Measurements from ENCODE around the gene LRRC8C.

The LRRC8C gene

DNA sequence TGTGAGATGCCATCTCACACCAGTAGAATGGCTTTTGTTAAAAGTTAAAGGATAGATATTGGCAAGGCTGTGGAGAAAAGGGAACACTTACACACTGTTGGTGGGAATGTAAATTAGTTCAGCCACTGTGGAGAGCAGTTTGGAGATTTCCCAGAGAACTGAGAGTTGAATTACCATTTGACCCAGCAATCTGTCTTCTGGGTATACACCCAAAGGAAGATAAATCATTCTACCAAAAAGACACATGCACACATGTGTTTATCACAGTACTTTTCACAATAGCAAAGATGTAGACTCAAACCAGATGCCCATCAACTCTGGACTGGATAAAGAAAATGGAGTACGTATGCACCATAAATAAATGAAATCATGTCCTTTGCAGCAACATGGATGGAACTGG lies 99.3 kb downstream of the LRRC8C start:
- DNase-seq (ENCODE audit: low read depth, low spot score), result no peak

DNA sequence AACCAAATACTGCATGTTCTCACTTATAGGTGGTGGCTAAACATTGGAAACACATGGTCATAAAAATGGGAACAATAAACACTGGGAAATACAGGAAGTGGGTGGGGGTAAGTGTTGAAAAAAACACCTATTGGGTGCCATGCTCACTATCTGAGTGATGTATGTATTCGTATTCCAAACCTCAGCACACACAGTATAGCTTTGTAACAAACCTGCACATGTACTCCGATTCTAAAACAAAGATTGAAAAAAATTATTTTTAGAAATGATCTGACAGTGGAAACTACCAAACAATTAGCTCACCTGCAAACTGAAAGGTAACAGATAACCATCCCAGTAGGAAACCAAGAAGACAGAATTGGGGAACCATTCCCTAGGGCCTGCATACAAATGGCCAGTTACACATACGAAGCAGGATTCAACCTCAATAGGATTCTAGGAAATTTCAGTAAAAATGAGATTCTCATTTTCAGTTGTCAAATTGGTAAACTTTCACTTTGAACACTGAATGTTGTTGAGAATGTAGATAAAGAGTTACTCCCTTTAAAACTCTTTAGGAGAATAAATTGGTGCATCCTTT lies 99.8 kb downstream of the LRRC8C start:
- DNase-seq (ENCODE audit: low read depth, low spot score), result no peak

DNA sequence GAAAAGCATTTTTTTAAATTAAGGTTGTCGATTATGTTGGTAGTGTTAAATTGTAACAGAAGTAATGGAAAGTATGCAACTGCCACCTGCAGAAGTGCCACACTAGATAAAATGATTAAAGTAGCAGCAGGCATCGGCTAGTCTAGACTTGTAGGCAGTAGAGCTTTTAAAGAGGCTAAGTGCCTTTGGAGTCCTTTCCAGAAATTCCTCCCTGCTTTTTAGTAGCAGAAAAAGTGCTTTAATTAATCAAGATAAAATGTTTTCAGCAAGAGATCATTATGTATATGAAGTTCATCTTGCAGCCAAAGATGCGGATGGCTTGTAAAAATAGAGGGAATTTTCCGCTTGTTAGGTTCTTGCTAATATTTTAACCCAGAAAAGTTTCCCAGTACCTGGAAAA lies 100.8 kb downstream of the LRRC8C start:
- no peak for DNase-seq (ENCODE audit: low read depth, low spot score)

DNA sequence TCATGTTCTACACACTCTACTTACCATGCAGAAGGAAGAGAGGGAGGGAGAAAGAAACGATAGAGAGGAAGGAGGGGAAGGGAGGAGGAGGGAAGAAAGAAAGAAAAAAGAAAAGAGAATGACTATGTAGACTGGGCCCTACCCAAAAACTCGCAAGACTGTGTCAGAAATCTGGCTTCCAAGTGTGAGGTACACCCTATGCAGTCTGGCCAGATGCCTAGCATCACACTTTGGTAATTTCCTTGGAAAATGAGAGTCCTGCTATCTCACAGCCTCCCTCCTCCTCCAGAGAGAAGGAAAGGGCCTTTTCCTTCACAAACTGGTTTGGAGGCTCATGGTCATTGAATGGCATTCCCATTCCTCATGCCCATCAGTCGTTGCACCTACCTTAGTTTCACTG lies 101.5 kb downstream of the LRRC8C start:
- DNase-seq (ENCODE audit: low read depth, low spot score), result no peak

DNA sequence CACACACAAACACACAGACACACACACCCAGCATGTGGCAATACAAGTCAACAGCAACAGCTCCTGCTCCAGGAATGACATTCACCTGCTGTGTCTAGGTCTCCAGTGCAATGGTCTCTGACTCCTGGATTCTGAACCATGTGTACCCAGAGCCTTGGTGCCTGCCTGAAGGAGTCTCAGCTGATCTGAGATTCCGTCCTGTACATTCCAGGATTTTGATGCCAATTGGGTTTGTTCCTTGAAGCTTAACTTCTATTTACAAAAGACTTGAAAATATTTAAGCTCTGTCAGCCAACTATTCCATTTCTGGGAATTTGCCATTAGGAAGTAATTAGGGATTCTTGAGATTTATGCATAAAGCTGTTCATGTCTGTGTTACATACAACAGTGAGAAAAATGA lies 102.6 kb downstream of the LRRC8C start:
- no peak for DNase-seq (ENCODE audit: low read depth, low spot score)

DNA sequence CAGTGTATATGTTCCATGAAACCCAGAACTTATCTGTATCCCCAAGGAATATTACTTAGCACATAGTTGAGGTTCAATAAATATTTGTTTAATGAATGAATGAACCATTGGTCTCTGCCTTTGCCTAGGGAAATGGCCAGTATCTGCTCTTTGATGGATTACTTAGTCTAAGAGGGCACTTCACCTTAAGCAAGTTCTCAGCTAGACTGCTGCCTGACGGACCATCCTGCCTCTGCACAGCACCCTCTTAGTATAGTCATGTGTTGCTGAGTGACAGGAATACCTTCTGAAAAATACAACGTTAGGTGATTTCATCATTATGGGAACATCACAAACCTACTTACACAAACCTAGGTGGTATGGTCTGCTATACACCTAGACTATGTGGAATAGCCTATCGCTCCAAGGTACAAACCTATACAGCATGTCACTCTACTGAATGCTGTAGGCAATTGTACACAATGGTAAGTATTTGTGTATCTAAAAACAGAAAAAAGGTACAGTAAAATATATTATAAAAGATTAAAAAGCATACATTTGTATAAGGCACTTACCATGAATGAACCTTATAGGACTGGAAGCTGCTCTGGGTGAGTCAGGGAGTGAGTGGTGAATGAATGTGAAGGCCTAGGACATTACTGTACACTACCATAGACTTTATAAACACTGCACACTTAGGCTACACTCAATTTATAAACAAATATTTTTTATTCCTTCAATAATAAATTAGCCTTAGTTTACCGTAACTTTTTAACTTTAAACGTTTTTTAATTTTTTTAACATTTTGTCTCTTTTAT lies 104.2 kb downstream of the LRRC8C start:
- DNase-seq (ENCODE audit: low read depth, low spot score), result no peak

DNA sequence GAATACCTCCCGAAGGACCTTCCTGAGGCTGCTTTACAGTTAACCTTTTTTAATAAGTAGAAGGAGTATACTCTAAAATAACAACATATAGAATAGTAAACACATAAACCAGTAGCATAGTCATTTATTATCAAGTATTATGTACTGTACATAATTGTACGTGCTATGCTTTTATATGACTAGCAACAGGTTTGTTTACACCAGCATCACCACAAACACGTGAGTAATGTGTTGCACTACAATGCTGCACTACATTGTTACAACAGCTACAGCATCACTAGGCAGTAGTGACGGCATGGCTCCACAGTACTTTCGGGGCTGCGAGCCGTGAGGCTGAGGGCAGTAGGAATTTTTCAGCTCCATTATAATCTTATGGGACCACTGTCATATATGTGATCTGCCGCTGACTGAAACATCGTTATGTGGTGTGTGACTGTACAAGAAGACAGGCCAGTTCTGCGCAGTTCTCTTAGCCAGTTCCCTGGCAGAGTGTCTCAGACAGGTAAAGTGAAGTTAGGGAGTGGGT lies 105.1 kb downstream of the LRRC8C start:
- DNase-seq (ENCODE audit: low read depth, low spot score), result no peak

DNA sequence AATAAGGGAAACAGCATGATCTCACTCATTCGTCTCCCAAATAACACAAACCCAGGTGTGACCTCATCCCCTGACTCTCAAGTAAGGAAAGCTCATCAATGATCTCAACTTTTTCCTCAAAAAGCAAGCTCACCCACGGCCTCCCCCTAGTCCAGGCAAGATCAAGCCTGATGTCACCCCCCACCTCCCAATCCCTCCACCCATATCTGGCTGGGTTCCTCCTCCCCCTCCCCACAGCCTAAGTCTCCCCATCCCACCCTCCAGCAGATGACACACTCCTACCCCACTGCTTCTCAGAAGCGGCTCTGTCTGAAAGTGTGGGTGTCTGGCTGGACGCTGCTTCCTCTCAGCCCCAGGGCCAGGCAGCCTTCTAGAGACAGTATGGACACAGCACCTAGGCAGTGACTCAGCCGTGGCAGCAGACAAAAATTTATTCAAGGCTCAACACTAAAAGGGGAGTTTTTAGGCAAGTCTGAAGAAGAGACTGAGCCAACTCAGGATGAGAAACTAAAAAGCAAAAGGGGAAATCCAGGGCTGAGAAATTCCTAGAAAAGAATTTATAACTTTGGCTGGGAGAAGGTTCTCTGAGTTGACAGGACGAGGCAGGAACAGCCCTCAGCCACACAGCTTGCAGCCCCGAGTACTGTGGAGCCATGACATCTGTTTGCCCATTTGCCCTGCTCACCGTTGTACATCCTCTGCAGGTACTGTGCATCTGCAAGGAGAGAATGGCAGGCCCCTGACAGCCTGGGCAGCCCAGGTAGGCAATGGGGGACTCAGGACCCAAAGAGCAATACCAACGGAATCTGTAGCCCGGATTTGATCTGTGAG lies 106.3 kb downstream of the LRRC8C start:
- DNase-seq (ENCODE audit: low read depth, low spot score), result no peak

DNA sequence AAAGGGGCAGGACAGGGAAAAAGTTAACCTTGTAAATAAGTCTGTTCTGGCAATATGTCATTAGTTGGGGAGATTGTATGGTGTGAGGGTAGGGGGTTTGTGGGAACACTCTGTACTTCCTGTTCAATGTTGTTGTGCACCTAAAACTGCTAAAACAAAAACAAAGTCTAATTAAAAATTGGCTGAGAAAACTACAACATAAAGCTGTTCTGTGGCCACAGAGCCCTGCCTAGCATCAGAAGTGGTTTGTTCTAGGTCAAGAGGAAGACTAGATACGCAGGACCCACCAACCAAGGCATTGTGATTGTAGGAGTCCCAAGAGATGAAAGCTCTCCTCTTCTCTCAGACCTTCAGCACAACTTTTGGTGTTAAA lies 106.9 kb downstream of the LRRC8C start:
- no peak for DNase-seq (ENCODE audit: low read depth, low spot score)

DNA sequence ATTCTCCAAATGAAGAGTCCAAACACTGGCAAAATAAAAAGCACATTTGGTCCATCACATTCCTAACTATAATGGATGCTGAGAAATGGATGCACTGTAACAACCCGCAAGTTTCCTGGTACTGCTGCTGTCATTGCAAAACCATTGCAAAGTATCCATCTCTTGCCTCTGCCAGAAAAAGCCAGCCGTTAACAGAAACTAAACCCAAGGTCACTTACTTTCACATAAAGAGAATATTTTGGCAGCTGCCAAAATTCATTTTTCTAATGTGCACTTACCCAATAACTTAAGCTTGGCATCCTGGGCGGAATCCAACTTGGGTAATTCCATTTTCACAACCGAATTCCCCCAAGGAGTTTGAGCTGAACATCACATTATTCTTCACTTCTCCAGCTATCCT lies 110.9 kb downstream of the LRRC8C start:
- DNase-seq (ENCODE audit: low read depth, low spot score), result no peak

DNA sequence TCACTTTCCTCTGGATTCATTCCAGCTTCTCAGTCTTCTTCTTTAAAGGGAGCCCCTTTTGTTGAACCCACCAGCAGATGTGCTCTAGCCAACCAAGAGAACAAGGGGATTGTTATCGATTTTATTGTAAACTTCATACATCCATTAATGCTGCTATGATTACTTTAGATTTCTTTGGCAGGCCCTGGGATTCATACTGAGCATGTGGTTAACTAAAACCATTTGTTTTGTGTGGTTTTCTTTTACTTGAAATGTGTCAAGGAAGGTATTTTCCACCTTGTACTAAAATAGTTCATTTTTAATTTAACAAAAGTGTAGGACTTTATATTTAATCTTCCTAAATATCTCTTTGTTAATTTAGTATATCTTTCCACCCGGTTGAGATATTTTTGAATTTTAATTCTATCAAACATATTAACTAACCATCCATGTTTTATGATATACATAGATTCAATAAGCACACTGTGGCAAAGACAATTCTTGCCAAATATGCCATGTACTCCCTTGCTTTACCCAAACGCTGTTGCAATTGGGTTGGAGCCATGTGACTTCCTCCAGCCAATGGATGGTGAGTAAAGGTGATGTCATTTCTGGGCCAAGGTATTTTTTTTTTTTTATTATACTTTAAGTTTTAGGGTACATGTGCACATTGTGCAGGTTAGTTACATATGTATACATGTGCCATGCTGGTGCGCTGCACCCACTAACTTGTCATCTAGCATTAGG lies 113.7 kb downstream of the LRRC8C start:
- DNase-seq (ENCODE audit: low read depth, low spot score), result no peak

DNA sequence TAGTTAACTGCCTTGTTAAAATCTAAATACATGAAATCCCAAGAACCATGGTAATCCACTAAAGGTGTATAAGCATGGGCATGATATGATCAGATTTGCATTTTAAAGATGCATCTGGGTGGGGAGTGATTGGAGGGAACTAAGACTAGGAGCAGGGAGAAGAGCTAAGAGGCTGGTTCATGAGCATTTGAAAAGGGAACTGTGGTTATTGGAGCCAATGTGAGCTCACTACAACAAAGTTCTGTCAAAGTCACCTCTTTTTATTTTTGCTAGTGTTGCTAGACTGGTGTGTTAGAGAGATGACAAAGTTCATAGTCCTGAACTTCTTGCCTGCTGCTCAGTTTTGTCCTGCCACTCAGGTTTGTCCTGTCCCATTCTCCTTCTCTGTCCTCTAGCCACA lies 120.8 kb downstream of the LRRC8C start:
- DNase-seq (ENCODE audit: low read depth, low spot score), result no peak

DNA sequence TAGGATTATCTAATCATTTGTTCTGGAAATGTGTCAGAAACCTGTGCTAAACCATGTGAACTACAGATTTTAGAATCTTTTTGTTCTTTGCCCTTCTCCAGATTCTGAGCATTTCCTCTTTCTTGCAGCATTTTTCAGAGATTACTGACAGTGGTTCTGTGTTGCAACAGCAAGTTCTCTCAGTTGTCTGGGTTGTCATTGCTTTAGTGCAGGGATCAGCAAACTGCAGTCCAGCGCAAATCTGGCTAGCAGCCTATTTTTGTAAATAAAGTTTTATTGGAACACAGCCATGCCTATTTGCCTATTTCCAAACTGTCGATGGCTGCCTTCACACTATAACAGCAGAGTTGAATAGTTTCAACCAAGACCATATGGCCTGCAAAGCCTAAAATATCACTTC lies 121.6 kb downstream of the LRRC8C start:
- no peak for DNase-seq (ENCODE audit: low read depth, low spot score)

DNA sequence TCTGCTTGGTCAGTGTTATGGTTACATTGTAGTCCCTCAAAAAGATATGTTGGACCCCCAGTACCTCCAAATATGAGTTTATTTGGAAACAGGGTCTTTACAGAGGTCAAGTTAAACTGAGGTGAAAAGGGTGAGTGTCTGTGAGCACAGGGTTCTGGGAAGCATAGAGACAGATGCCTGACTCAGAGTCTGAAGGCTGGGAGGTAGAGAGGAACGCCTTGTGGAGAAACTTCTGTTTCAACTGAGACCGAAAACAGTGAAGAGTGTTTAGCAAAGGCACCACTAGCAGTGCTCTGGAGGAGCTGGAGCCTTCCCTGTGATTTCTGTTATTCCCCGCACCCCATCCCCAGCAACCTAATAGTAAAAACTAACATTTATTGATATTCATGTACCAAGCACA lies 122.7 kb downstream of the LRRC8C start:
- DNase-seq (ENCODE audit: low read depth, low spot score), result no peak

DNA sequence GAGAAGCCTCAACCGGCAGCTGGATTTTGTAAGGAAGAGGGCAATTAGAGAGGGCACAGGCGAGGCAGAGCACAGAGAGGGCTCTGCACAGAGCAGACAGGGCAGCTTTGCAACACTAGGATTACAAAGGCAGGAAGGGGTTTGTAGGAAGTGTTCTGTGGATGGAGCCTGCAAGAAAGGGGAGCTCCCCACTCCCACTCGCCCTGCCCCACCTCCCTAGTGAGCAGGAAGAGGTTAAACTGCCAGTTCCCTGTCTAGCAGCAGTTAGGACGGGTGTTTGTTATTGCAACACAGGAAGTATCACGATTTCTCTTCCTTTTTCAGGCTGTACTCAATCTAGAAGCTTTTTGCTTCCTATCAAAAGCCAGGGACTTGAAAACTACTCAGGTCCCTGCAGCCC lies 124.6 kb downstream of the LRRC8C start:
- DNase-seq (ENCODE audit: low read depth, low spot score), result no peak

DNA sequence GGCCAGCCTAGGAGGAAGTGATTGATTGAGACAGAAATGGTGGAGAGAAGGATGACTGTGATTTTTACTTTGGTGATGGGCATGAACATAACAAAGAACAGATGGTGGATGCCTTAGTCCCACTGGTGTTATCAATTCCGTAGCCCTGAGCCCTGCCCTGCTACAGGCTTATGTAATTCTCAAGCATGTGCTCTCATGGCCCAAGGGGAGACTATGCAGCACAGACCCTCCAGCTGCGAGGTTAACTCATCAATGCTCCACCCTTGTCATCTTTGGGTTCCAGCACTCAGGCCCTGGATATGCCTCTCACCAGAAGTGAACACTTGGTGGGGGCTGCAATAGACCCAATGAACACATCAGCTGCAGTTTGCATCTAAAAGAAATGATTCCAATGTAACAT lies 125.2 kb downstream of the LRRC8C start:
- DNase-seq (ENCODE audit: low read depth, low spot score), result no peak

DNA sequence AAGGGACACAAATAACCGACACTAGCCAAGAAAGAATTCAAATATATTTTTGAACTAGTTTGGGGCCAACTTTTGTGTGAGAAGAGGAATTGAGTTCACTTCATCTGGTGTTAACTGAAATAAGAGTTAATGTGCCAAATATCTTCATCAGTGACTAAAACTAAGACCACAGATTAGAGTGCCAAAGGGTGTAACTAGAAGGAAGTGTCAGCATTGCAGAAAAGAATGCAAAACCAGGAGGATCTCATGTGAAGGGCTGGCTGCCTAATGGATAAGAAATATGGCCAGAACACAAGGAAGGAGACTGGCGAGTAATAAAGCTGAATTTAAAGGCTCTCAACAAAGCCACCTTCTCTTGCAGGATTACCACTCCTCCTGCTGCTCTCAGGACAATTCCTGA lies 126.1 kb downstream of the LRRC8C start:
- DNase-seq (ENCODE audit: low read depth, low spot score), result no peak

DNA sequence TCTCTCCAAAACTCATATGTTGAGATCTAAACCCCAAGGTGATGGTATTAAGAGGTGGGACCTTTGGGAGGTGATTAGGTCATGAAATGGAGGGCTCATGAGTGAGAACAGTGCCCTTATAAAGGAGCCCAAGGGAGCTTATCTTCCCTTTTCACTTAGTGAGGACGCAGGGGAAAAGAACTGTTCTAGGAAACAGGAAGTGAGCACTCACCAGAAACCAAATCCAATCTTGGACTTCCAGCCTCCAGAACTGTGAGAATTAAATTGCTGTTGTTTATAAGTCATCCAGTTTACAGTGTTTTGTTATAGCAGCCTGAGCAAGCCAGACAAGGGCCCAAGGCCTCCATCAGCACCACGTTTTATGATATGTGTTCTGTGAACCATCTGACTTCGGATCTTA lies 127.6 kb downstream of the LRRC8C start:
- no peak for DNase-seq (ENCODE audit: low read depth, low spot score)

DNA sequence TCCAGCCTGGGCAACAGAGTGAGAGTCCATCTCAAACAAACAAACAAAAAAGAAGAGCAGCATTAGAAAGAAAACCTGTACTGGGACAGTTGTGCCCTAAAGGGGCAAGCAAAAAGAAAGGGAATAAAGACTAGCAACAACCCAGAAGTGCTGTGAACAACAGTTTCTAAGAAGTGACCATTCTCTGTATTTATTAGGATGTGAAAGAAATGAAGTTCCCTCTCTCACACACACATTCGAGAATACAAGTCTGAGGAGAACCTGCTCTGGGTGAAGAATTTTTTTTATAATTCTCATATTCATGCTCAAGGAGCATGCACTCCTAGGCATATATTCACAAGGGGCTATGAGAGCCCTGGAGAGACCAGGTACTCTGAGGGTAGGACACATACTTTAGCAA lies 128.4 kb downstream of the LRRC8C start:
- DNase-seq (ENCODE audit: low read depth, low spot score), result no peak

DNA sequence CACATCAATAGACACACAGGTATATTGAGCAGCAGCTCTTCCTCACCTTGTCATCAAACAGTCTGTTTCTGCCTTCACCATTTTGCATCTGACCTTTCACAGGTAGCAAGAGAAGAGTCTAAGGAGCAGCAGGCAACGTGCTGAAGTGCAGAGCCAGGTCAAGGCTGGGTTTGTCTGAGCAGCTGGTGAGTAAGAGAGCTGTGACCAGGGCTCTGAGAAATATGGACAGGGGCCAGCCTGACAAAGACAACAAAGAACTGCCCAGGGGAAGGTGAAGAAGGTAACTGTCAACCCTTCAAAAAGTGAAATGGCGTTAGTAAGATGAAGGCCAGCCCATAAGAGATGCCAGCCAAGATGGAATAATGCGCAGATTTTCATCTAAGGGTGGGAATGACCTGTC lies 129.0 kb downstream of the LRRC8C start:
- DNase-seq (ENCODE audit: low read depth, low spot score), result no peak

DNA sequence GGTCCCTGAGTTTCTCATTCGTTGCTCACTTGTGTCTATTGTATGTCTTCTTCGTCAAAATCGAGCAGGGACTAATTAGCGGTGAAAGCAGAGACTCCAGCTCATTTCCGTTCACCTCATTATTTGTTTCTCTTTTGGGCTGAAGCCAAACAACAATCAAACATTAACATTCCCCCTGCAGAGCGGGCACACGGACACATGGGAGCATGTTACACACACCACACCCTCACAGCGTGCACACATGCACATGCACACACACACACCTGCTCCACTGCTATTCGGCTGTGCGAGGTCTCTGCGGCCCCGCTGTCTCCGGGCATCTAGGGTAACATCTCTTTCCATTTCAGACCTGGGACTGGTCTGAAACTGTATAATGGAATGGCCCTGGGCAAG lies 129.5 kb downstream of the LRRC8C start:
- no peak for DNase-seq (ENCODE audit: low read depth, low spot score)

Measured in activated naive CD8-positive, alpha-beta T cell treated with anti-CD3 and anti-CD28 coated beads, Interleukin-2, amount 50 U/mL, for 16 hours (primary cell).